ENCODE results near the gene LDLRAD4. TPM values are rescaled to one million over a fixed set of nuclear protein-coding genes. Genes with fewer than 3 reads are reported as not detected.

The LDLRAD4 gene
- total and polyA plus RNA-seq, 2 experiments from 2014 or later: 0.73 to 1.9 TPM

GRCh38 chr18:13247506-13247905, 28.9 kb downstream of the LDLRAD4 start:
- H3K9me2 ChIP-seq (ENCODE audit: insufficient read depth): no peaks in the 10 kb centered on the region; the same call in 1 of the 2 replicates

More at GRCh38 chr18:13247506-13247905, 28.9 kb downstream of the LDLRAD4 start:
- Mint-ChIP-seq H3K27me3 (ENCODE audit: insufficient read depth, low read depth, poor library complexity) (peaks cover 2% of the 10 kb centered on the region), H3K4me1 (no peaks in the 10 kb centered on the region), H3K36me3 (ENCODE audit: low read depth) (no peaks in the 10 kb centered on the region), H3K9me3 (no peaks in the 10 kb centered on the region), H3K27ac (no peak overlapping the region), H3K4me3 (no peak overlapping the region)
- H3K4me1 ChIP-seq (ENCODE audit: insufficient read depth): no peaks in the 10 kb centered on the region
- ATAC-seq (no peak), DNase-seq (ENCODE audit: low spot score) (no peak)
- H3K4me3 ChIP-seq: no peak overlapping the region
- no peak overlapping the region for H2AFZ ChIP-seq
- H3K27ac ChIP-seq (ENCODE audit: low read depth): no peak overlapping the region
- H3K79me2 ChIP-seq (replicated peaks; ENCODE audit: insufficient read depth): no peaks in the 10 kb centered on the region
- no peaks in the 10 kb centered on the region for H3K36me3 ChIP-seq (ENCODE audit: insufficient read depth)
- H4K20me1 ChIP-seq (replicated peaks; ENCODE audit: insufficient read depth): no peaks in the 10 kb centered on the region
- no peaks in the 10 kb centered on the region for H3K27me3 ChIP-seq (ENCODE audit: insufficient read depth)
- TF ChIP-seq ZNF114 (CRISPR knock-in tag; IDR thresholded peaks at IDR 0.05): no peak
- TF ChIP-seq ZNF331 (CRISPR knock-in tag; IDR thresholded peaks at IDR 0.05; ENCODE audit: low read depth): no peak
- TF ChIP-seq STAT1 (IDR thresholded peaks at IDR 0.05; ENCODE audit: unreplicated experiment): no peak
- no peak for TF ChIP-seq POLR2AphosphoS5 (IDR thresholded peaks at IDR 0.05; ENCODE audit: low read depth)
- no peak for TF ChIP-seq EZH2 (IDR thresholded peaks at IDR 0.05; ENCODE audit: low read depth, unreplicated experiment)
- TF ChIP-seq, protein P1, sequence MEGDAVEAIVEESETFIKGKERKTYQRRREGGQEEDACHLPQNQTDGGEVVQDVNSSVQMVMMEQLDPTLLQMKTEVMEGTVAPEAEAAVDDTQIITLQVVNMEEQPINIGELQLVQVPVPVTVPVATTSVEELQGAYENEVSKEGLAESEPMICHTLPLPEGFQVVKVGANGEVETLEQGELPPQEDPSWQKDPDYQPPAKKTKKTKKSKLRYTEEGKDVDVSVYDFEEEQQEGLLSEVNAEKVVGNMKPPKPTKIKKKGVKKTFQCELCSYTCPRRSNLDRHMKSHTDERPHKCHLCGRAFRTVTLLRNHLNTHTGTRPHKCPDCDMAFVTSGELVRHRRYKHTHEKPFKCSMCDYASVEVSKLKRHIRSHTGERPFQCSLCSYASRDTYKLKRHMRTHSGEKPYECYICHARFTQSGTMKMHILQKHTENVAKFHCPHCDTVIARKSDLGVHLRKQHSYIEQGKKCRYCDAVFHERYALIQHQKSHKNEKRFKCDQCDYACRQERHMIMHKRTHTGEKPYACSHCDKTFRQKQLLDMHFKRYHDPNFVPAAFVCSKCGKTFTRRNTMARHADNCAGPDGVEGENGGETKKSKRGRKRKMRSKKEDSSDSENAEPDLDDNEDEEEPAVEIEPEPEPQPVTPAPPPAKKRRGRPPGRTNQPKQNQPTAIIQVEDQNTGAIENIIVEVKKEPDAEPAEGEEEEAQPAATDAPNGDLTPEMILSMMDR (conservative IDR thresholded peaks at IDR 0.05; ENCODE audit: low read depth in 2 of 2): no peak
- TF ChIP-seq, protein P2, sequence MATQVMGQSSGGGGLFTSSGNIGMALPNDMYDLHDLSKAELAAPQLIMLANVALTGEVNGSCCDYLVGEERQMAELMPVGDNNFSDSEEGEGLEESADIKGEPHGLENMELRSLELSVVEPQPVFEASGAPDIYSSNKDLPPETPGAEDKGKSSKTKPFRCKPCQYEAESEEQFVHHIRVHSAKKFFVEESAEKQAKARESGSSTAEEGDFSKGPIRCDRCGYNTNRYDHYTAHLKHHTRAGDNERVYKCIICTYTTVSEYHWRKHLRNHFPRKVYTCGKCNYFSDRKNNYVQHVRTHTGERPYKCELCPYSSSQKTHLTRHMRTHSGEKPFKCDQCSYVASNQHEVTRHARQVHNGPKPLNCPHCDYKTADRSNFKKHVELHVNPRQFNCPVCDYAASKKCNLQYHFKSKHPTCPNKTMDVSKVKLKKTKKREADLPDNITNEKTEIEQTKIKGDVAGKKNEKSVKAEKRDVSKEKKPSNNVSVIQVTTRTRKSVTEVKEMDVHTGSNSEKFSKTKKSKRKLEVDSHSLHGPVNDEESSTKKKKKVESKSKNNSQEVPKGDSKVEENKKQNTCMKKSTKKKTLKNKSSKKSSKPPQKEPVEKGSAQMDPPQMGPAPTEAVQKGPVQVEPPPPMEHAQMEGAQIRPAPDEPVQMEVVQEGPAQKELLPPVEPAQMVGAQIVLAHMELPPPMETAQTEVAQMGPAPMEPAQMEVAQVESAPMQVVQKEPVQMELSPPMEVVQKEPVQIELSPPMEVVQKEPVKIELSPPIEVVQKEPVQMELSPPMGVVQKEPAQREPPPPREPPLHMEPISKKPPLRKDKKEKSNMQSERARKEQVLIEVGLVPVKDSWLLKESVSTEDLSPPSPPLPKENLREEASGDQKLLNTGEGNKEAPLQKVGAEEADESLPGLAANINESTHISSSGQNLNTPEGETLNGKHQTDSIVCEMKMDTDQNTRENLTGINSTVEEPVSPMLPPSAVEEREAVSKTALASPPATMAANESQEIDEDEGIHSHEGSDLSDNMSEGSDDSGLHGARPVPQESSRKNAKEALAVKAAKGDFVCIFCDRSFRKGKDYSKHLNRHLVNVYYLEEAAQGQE (IDR thresholded peaks at IDR 0.05; ENCODE audit: unreplicated experiment): no peak
- TF ChIP-seq ETS1 (IDR thresholded peaks at IDR 0.05): no peak
- no peak for TF ChIP-seq NANOG (IDR thresholded peaks at IDR 0.05; ENCODE audit: borderline replicate concordance)
- TF ChIP-seq ZNF462 (CRISPR knock-in tag; IDR thresholded peaks at IDR 0.05): no peak
- TF ChIP-seq JUNB (IDR thresholded peaks at IDR 0.05; ENCODE audit: unreplicated experiment): no peak
- no peak for TF ChIP-seq CREB1 (CRISPR knock-in tag; IDR thresholded peaks at IDR 0.05; ENCODE audit: low read depth)
- no peak for TF ChIP-seq EZH2phosphoT487 (IDR thresholded peaks at IDR 0.05; ENCODE audit: unreplicated experiment)
- no peak overlapping the region for H3K4me2 ChIP-seq
- H3F3A ChIP-seq (replicated peaks; ENCODE audit: low read depth): no peaks in the 10 kb centered on the region

Measured in GM23338 (cell line).